ENCODE data around the gene PRR3.

DNA sequence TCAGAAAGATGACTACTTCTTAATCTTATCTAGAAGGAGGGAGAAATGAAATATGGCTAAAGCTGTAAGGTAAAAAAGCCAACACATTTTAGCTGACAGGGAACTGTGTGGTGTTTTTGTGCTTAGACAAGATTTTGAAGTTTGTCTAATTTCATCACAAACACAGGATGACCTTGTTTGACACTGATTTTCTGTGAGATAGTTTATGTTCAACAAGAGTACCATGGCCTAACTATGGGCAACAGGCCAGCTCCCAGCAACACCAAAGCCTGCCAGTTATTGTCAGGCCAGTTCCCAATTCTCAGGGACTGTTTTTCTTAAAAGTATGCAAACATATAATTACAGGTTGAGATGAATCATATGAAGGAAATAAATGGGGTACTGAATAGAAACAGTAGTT, 8.7 kb downstream of the PRR3 start:
- TF ChIP-seq, protein P1, sequence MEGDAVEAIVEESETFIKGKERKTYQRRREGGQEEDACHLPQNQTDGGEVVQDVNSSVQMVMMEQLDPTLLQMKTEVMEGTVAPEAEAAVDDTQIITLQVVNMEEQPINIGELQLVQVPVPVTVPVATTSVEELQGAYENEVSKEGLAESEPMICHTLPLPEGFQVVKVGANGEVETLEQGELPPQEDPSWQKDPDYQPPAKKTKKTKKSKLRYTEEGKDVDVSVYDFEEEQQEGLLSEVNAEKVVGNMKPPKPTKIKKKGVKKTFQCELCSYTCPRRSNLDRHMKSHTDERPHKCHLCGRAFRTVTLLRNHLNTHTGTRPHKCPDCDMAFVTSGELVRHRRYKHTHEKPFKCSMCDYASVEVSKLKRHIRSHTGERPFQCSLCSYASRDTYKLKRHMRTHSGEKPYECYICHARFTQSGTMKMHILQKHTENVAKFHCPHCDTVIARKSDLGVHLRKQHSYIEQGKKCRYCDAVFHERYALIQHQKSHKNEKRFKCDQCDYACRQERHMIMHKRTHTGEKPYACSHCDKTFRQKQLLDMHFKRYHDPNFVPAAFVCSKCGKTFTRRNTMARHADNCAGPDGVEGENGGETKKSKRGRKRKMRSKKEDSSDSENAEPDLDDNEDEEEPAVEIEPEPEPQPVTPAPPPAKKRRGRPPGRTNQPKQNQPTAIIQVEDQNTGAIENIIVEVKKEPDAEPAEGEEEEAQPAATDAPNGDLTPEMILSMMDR (IDR thresholded peaks at IDR 0.05), result no peak
- TF ChIP-seq POLR2AphosphoS5 (IDR thresholded peaks at IDR 0.05; ENCODE audit: insufficient read depth in 1 of 2, low read depth in 1 of 2) (no peak), POLR2A (IDR thresholded peaks at IDR 0.05) (no peak)

All from vagina (tissue), 2 donors.